SJSA1 (cell line): ENCODE data around the gene C11orf21. TPM values are rescaled to one million over a fixed set of nuclear protein-coding genes. Genes with fewer than 3 reads are reported as not detected.

ENCODE experiments used
- DNase-seq, 2 experiments: peaks; one replicate each; pipeline ENCODE4 v3.0.0-alpha.2; 2015 to 2020; ENCODE audit warnings: low spot score in 2 of 2, low read depth in 1 of 2
- H3K27ac ChIP-seq: fragments of 250-450 bp; sonication (Bioruptor Pico); 2 replicates; pipeline ENCODE4 v1.5.1; 2020; ENCODE audit warnings: mild to moderate bottlenecking, moderate library complexity
- H3K27me3 ChIP-seq: fragments of 250-450 bp; sonication (Bioruptor Pico); replicated peaks from 2 replicates; pipeline ENCODE4 v1.5.1; 2020; ENCODE audit warnings: mild to moderate bottlenecking, moderate library complexity
- H3K36me3 ChIP-seq: fragments of 250-450 bp; sonication (Bioruptor Pico); 2 replicates; pipeline ENCODE4 v1.5.1; 2020; ENCODE audit warnings: mild to moderate bottlenecking
- H3K4me1 ChIP-seq: fragments of 250-450 bp; sonication (Bioruptor Pico); replicated peaks from 2 replicates; pipeline ENCODE4 v1.6.1; 2021; ENCODE audit warnings: mild to moderate bottlenecking
- H3K4me3 ChIP-seq: fragments of 250-450 bp; sonication (Bioruptor Pico); 2 replicates; pipeline ENCODE4 v1.5.1; 2020; ENCODE audit warnings: mild to moderate bottlenecking
- H3K9me3 ChIP-seq: fragments of 250-450 bp; sonication (Bioruptor Pico); replicated peaks from 2 replicates; pipeline ENCODE4 v1.5.1; 2020; ENCODE audit warnings: mild to moderate bottlenecking
- total RNA-seq: library from RNA; depleted of rRNA; stranded (reverse); fragments of >200 nt; shearing (Covaris generic); gene quantifications from 2 replicates; pipeline ENCODE4 v1.2.3, GENCODE V29; 2014; rRNA removed

C11orf21 gene
- total RNA-seq, 1 experiment from 2014 or later: 0.11 TPM

GRCh38 chr11:2256293-2256913 is 45.3 kb downstream of the C11orf21 start:
- Histone ChIP-seq H3K4me3 (no peak overlapping the region), H3K27ac (no peak overlapping the region)
- peak in 1 of 2 experiments; percentile 41 for DNase-seq

GRCh38 chr11:2252018-2252417 is 49.7 kb downstream of the C11orf21 start:
- H3K27me3 ChIP-seq: peaks cover 6% of the 10 kb centered on the region

More at GRCh38 chr11:2256293-2256913, 45.3 kb downstream of the C11orf21 start:
- H3K36me3 ChIP-seq: no peaks in the 10 kb centered on the region
- H3K9me3 ChIP-seq: no peaks in the 10 kb centered on the region
- no peaks in the 10 kb centered on the region for H3K4me1 ChIP-seq
- H3K27me3 ChIP-seq: peaks cover 22% of the 10 kb centered on the region

GRCh38 chr11:2251138-2251537 is 50.6 kb downstream of the C11orf21 start:
- peak in 1 of 2 experiments; percentile 32 for DNase-seq
- no peaks in the 10 kb centered on the region for H3K4me1 ChIP-seq
- H3K27ac ChIP-seq: no peak overlapping the region
- H3K27me3 ChIP-seq: peaks cover 12% of the 10 kb centered on the region
- no peak overlapping the region for H3K4me3 ChIP-seq
- no peaks in the 10 kb centered on the region for H3K9me3 ChIP-seq
- no peaks in the 10 kb centered on the region for H3K36me3 ChIP-seq

More at GRCh38 chr11:2252018-2252417, 49.7 kb downstream of the C11orf21 start:
- Histone ChIP-seq H3K4me1 (no peaks in the 10 kb centered on the region), H3K4me3 (no peak overlapping the region), H3K9me3 (no peaks in the 10 kb centered on the region), H3K36me3 (no peaks in the 10 kb centered on the region), H3K27ac (no peak overlapping the region)
- no peak for DNase-seq

- Histone ChIP-seq H3K4me3 (no peak overlapping the region), H3K27me3 (peaks cover 19% of the 10 kb centered on the region), H3K4me1 (no peaks in the 10 kb centered on the region), H3K36me3 (no peaks in the 10 kb centered on the region), H3K9me3 (no peaks in the 10 kb centered on the region), H3K27ac (no peak overlapping the region)
- DNase-seq: no peak
Observed at GRCh38 chr11:2250485-2250884, 51.2 kb downstream of the C11orf21 start.

- Histone ChIP-seq H3K27me3 (peaks cover 23% of the 10 kb centered on the region), H3K36me3 (no peaks in the 10 kb centered on the region), H3K4me1 (no peaks in the 10 kb centered on the region), H3K27ac (no peak overlapping the region), H3K9me3 (no peaks in the 10 kb centered on the region), H3K4me3 (no peak overlapping the region)
- DNase-seq: no peak
Observed at GRCh38 chr11:2250041-2250440, 51.7 kb downstream of the C11orf21 start.

GRCh38 chr11:2249189-2249916 is 52.4 kb downstream of the C11orf21 start:
- Histone ChIP-seq H3K27ac (no peak overlapping the region), H3K27me3 (peaks cover 27% of the 10 kb centered on the region), H3K4me1 (no peaks in the 10 kb centered on the region), H3K4me3 (no peak overlapping the region), H3K9me3 (no peaks in the 10 kb centered on the region), H3K36me3 (no peaks in the 10 kb centered on the region)
- no peak for DNase-seq

GRCh38 chr11:2248762-2249161 is 53.0 kb downstream of the C11orf21 start:
- H3K9me3 ChIP-seq: no peaks in the 10 kb centered on the region

GRCh38 chr11:2248242-2248641 is 53.5 kb downstream of the C11orf21 start:
- no peak for DNase-seq
- Histone ChIP-seq H3K36me3 (no peaks in the 10 kb centered on the region), H3K27ac (no peak overlapping the region), H3K9me3 (no peaks in the 10 kb centered on the region), H3K27me3 (peaks cover 32% of the 10 kb centered on the region), H3K4me3 (no peak overlapping the region), H3K4me1 (no peaks in the 10 kb centered on the region)

More at GRCh38 chr11:2248762-2249161, 53.0 kb downstream of the C11orf21 start:
- H3K27ac ChIP-seq: no peak overlapping the region
- H3K4me3 ChIP-seq: no peak overlapping the region
- no peaks in the 10 kb centered on the region for H3K36me3 ChIP-seq
- peaks cover 29% of the 10 kb centered on the region for H3K27me3 ChIP-seq
- no peaks in the 10 kb centered on the region for H3K4me1 ChIP-seq
- no peak for DNase-seq

- Histone ChIP-seq H3K4me3 (no peak overlapping the region), H3K4me1 (no peaks in the 10 kb centered on the region), H3K36me3 (no peaks in the 10 kb centered on the region), H3K9me3 (no peaks in the 10 kb centered on the region), H3K27me3 (peaks cover 38% of the 10 kb centered on the region), H3K27ac (no peak overlapping the region)
- no peak for DNase-seq
Observed at GRCh38 chr11:2247496-2247895, 54.2 kb downstream of the C11orf21 start.

Other genes starting within 250 kb of the C11orf21 start
- gene IGF2, start 162.5 kb downstream of the C11orf21 start, total RNA-seq: 29.7 and 31.5 TPM in 2 replicates
- not detected in 2 replicates for gene INS, start 140.7 kb downstream of the C11orf21 start, total RNA-seq
- gene TH, start 130.1 kb downstream of the C11orf21 start, total RNA-seq: not detected in 2 replicates
- gene ASCL2, start 31.3 kb downstream of the C11orf21 start, total RNA-seq: not detected in 2 replicates
- 0.39 TPM in 1 of 2 replicates, not detected in the other for gene TSPAN32, start 95 bp upstream of the C11orf21 start, total RNA-seq
- 140 and 219 TPM in 2 replicates for gene CD81, start 75.4 kb upstream of the C11orf21 start, total RNA-seq
- 120 and 128 TPM in 2 replicates for gene TSSC4, start 98.8 kb upstream of the C11orf21 start, total RNA-seq
- gene TRPM5, start 142.6 kb upstream of the C11orf21 start, total RNA-seq: not detected in 2 replicates
- gene KCNQ1, start 143.1 kb upstream of the C11orf21 start, total RNA-seq: not detected in 2 replicates